Fibroblast of the aortic adventitia (primary cell): ENCODE measurements around the gene FAM83G. TPM values are rescaled to one million over a fixed set of nuclear protein-coding genes. Genes with fewer than 3 reads are reported as not detected.

ENCODE experiments used
- DNase-seq: peaks from one replicate; pipeline ENCODE4 v3.0.0-alpha.2; 2010; ENCODE audit warnings: low read depth
- H3K4me3 ChIP-seq: 2 replicates; pipeline ENCODE4 v1.5.1; 2011; ENCODE audit warnings: low read depth, mild to moderate bottlenecking, control low read depth, low read length, moderate library complexity
- total RNA-seq: library from RNA; depleted of rRNA; stranded (reverse); fragments of >200 nt; gene quantifications from 2 replicates; pipeline ENCODE4 v1.2.3, GENCODE V29; 2012; ENCODE audit warnings: low replicate concordance
- TF ChIP-seq, protein P1 (sequence below): IDR thresholded peaks from 2 replicates; pipeline ENCODE4 v1.5.1; 2011; ENCODE audit warnings: mild to moderate bottlenecking, low read length, control low read depth, inconsistent platforms; ENCODE audit not compliant: insufficient read depth

Gene FAM83G
- total RNA-seq, 1 donor = 9.5 TPM

DNA sequence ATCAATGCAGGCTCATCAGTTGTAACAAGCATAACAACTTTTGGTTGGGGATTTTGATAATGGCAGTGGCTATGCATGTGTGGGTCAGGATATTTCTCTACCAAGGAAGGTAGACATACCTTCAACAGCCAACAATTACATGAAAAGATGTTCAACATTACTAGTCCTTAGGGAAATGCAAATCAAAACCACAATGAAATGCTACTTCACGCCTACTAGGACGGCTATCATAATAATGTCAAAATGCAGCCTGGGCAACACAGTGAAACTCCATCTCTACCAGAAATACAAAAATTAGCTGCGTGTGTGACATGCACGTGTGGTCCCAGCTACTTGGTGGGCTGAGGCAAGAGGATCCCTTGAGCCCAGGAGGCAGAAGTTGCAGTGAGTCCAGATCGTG lies 59.9 kb downstream of the FAM83G start:
- H3K4me3 ChIP-seq = no peak overlapping the region
- DNase-seq = no peak
- TF ChIP-seq, protein P1, sequence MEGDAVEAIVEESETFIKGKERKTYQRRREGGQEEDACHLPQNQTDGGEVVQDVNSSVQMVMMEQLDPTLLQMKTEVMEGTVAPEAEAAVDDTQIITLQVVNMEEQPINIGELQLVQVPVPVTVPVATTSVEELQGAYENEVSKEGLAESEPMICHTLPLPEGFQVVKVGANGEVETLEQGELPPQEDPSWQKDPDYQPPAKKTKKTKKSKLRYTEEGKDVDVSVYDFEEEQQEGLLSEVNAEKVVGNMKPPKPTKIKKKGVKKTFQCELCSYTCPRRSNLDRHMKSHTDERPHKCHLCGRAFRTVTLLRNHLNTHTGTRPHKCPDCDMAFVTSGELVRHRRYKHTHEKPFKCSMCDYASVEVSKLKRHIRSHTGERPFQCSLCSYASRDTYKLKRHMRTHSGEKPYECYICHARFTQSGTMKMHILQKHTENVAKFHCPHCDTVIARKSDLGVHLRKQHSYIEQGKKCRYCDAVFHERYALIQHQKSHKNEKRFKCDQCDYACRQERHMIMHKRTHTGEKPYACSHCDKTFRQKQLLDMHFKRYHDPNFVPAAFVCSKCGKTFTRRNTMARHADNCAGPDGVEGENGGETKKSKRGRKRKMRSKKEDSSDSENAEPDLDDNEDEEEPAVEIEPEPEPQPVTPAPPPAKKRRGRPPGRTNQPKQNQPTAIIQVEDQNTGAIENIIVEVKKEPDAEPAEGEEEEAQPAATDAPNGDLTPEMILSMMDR = no peak

DNA sequence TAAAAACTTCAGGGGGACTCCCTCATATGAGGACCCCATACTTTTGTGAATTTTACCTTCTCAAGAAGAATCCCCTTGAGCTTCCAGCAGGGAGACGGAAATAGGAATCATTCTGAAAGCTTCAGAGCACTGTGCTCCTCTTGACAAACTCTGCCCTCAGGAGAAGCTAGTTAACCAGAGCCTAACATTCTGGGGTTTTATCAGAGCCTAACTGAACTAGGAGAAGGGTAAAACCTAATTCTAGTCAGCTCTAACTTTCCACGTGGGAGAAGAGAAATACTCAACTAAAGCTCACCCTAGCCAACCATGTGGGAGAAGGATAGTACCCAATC lies 65.9 kb downstream of the FAM83G start:
- DNase-seq = no peak
- H3K4me3 ChIP-seq = no peak overlapping the region
- TF ChIP-seq, protein P1 = no peak

DNA sequence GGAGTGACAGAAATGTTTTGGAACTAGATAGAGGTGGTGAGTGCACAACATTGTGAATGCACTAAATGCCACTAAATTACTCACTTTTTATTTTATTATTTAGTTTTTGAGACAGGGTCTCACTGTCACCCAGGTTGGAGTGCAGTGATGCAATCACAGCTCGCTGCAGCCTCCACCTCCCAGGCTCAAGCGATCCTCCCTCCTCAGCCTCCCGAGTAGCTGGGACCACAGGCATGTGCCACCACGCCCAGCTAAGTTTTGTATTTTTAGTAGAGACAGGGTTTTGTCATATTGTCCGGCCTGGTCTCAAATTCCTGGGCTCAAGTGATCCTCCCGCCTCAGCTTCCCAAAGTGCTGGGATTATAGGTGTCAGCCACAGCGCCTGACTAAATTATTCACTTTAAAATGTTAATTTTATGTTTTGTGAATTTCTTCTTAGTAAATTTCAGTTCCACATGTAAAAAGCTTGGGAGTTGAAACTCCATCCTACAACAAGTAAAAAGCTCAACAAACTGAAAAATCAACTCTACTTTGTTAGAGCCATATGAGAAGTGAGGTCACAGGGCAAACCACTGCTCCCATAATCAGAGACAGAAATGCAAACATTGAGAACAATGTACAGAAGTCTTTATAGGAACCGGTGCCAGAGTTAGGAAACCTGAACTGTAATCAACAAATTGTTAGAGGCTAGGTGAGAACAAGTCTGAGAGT lies 66.4 kb downstream of the FAM83G start:
- TF ChIP-seq, protein P1 = no peak
- no peak overlapping the region for H3K4me3 ChIP-seq
- DNase-seq = no peak

DNA sequence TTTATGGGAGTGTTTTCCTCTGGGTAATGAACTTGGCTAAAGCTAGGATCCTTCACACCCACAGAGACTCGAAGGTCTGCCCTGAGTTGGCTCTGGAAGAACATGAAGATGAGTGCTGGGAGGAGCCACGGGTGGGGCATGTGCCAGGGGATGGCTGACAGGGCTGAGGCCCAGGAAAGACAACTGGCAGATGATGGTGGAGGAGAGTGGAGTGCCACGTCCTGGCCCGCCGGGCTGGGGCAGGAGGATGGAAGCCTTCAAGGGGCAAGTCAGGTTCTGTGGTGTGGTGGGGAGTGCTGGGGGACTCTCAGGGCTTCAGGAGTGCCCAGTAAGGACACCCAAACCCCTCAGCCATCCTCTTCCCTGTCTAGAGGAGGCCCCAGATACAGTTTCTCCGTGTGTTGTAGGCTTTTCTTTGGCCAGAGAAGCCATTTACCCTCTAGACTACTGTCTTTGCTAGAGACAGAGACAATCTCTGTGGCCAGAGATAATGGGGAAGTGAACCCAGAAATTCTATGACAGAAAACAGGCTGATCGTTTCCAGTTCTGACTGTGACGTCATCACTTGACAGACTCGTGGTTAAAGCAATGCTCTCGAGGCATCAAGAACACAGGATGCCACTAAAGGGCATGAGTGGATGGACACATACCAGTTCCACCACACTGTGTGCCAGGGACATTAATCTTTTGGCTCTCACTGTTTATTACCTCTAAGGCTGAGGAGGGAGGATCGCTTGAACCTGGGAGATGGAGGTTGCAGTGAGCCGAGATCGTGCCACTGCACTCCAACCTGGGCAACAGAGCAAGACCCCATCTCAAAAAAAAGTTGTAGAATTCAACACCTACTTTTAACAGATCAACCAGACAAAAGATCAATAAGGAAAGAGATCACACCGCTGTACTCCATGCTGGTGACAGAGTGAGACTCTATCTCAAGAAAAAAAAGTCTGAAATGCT lies 71.2 kb downstream of the FAM83G start:
- H3K4me3 ChIP-seq = no peak overlapping the region
- DNase-seq = no peak
- TF ChIP-seq, protein P1 = no peak

DNA sequence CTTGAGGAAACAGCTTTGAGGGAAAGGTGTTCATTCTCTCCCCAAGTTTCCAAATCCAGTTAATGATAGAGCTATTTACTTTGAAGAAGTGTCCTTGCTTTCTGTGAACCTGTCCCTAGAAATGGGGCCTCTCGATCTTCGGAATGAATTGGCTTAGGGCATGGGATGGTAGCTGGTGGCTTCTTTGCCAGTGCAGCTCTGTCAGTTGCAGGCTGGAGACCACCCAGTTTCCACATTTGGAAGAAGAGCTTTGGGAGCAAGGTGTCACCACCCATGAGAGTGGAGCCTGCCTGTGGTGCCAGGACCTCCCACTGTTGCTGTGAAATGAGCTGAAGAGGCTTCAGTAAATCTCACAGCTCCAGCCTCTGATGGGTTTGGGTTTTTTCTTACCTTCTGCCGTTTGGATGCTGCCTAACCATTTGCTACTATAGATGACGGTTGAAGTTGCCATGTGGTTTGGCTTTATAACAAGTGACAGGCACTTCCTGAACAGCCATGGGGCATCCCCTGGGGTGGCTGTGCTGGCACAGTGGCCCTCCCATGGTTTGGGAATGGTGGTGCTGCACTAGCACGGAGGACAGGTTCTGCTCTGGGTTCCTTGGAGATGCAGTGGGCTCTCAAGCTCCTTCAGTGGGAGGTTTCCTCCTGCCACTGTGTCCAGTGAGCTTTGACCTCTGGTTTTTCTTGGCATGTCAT lies 72.1 kb downstream of the FAM83G start:
- TF ChIP-seq, protein P1 = no peak
- H3K4me3 ChIP-seq = no peak overlapping the region

DNA sequence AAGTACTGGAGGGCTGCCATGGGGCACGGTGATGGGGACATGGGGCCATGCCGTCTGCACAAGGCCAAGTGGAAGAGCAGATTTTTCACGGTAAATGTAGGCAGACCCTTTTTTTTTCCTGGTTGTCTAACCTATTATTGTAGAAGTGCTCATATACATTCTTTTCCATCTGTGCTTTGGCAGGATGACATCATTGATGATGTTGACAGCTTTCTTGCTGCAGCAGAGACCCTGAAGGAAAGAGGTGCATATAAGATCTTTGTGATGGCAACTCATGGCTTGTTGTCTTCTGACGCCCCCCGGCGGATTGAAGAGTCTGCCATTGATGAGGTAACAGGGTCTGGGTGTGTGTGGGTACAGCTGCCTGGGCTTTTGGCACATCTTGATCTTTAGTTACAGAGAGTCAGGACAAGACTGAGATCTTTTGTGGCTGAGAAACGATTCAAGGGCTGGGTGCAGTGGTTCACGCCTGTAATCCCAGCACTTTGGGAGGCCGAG lies 75.9 kb downstream of the FAM83G start:
- DNase-seq = no peak
- TF ChIP-seq, protein P1 = no peak
- H3K4me3 ChIP-seq = no peak overlapping the region

More for the DNA sequence above, 72.1 kb downstream of the FAM83G start:
- DNase-seq = no peak
